SK-N-SH treated with all-trans-retinoic acid at 6 μM for 48 hours (cell line): ENCODE results near the gene CRNN.

ENCODE experiments used
- ATAC-seq: fragments of 200-7000 bp; cut with Tn5 transposase; 3 replicates; pipeline ENCODE4 v1.9.1; 2020; ENCODE audit warnings: mild to moderate bottlenecking, moderate library complexity
- ARNTL ChIP-seq: fragments of 450-650 bp; formaldehyde crosslinking; IDR thresholded peaks from 2 replicates; pipeline ENCODE4 v1.5.0; 2020; ENCODE audit warnings: low read depth, mild to moderate bottlenecking, moderate library complexity, borderline replicate concordance
- CSDC2 ChIP-seq: fragments of 250-450 bp; sonication (Bioruptor Pico); IDR thresholded peaks from 2 replicates; pipeline ENCODE4 v1.5.0; 2020; ENCODE audit warnings: mild to moderate bottlenecking, moderate library complexity
- GLIS3 ChIP-seq: fragments of 250-450 bp; sonication (Bioruptor Pico); IDR thresholded peaks from 2 replicates; pipeline ENCODE4 v1.5.0; 2020; ENCODE audit warnings: mild to moderate bottlenecking, moderate library complexity
- ISL1 ChIP-seq: fragments of 250-450 bp; sonication (Bioruptor Pico); IDR thresholded peaks from 2 replicates; pipeline ENCODE4 v2.1.2; 2022; ENCODE audit warnings: mild to moderate bottlenecking, moderate library complexity
- OSR1 ChIP-seq: fragments of 250-450 bp; sonication (Bioruptor Pico); IDR thresholded peaks from 2 replicates; pipeline ENCODE4 v1.8.0; 2022; ENCODE audit warnings: moderate library complexity, mild to moderate bottlenecking, inconsistent platforms
- TCF4 ChIP-seq: fragments of 250-450 bp; sonication (Bioruptor Pico); IDR thresholded peaks from 2 replicates; pipeline ENCODE4 v1.8.0; 2021; ENCODE audit warnings: mild to moderate bottlenecking, moderate library complexity, borderline replicate concordance
- TOX ChIP-seq: fragments of 250-450 bp; sonication (Bioruptor Pico); IDR thresholded peaks from 2 replicates; pipeline ENCODE4 v1.8.0; 2021; ENCODE audit warnings: mild to moderate bottlenecking, moderate library complexity, borderline replicate concordance
- ZFP3 ChIP-seq: fragments of 250-450 bp; sonication (Bioruptor Pico); IDR thresholded peaks from 2 replicates; pipeline ENCODE4 v1.5.0; 2020; ENCODE audit warnings: mild to moderate bottlenecking, moderate library complexity
- TF ChIP-seq, protein P1 (sequence below): fragments of 250-450 bp; sonication (Bioruptor Pico); IDR thresholded peaks from 2 replicates; pipeline ENCODE4 v1.8.0; 2021; ENCODE audit warnings: low read depth, mild to moderate bottlenecking, moderate library complexity, borderline replicate concordance

Gene CRNN

DNA sequence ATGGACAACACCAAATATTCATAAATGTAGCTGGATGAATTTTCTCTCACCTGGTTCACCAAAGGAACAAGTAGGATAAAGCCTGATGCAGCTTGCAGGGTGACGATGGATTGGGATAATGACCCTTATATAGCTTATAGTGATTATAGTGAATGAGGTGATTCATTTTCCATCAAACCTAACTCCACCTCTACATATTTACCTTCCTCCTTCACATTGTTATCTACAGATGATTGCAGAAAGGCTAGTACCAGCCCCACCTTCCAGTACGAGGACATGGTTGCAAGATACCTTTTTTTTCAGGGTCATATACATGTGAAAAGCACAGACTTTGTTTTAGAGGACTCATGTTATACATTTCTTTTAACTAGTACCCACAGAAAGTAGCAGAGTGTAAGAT, 54.2 kb downstream of the CRNN start, which contains the start of gene FLG2:
Gene FLG2 (minus strand): TSS at position 101 of the 400 bp plus-strand sequence. CDS start 1,122 bp downstream, outside the sequence.
- ATAC-seq, result no peak
- TF ChIP-seq OSR1 (CRISPR knock-in tag), result no peak
- TF ChIP-seq, protein P1, sequence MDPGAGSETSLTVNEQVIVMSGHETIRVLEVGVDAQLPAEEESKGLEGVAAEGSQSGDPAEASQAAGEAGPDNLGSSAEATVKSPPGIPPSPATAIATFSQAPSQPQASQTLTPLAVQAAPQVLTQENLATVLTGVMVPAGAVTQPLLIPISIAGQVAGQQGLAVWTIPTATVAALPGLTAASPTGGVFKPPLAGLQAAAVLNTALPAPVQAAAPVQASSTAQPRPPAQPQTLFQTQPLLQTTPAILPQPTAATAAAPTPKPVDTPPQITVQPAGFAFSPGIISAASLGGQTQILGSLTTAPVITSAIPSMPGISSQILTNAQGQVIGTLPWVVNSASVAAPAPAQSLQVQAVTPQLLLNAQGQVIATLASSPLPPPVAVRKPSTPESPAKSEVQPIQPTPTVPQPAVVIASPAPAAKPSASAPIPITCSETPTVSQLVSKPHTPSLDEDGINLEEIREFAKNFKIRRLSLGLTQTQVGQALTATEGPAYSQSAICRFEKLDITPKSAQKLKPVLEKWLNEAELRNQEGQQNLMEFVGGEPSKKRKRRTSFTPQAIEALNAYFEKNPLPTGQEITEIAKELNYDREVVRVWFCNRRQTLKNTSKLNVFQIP (CRISPR knock-in tag), result no peak
- no peak for TF ChIP-seq ARNTL
- TF ChIP-seq CSDC2 (CRISPR knock-in tag), result no peak
- TF ChIP-seq ZFP3, result no peak
- TF ChIP-seq GLIS3 (CRISPR knock-in tag), result no peak
- TF ChIP-seq ISL1 (CRISPR knock-in tag), result no peak
- no peak for TF ChIP-seq TOX (CRISPR knock-in tag)
- no peak for TF ChIP-seq TCF4
- TF ChIP-seq, all 23 proteins: peak for 0
